Naive thymus-derived CD8-positive, alpha-beta T cell (primary cell): Measurements from ENCODE around the gene SCN7A. TPM values are rescaled to one million over a fixed set of nuclear protein-coding genes. Genes with fewer than 3 reads are reported as not detected.

Experiments used
- ATAC-seq, 2 donors: fragments of 150-1000 bp; cut with Tn5 transposase in 1 of 2; sonication (Bioruptor Pico), chemical (Tn5 transposase) in 1 of 2; 1 replicate in 1 of 2; 2 replicates in 1 of 2; pipeline ENCODE4 v1.10.0; 2021; ENCODE audit warnings: mild to moderate bottlenecking in 2 of 2, moderate library complexity in 2 of 2
- POLR2A ChIA-PET: fragments of 350-600 bp; sonication (Branson Sonifier 250); formaldehyde crosslinking; loops from one replicate; lab custom pipeline; 2021; ENCODE audit warnings: antibody characterized with exemption; lab: Charles Lee
- DNase-seq, 10 donors: peaks; one replicate each; pipeline versions ENCODE4 v3.0.0 to v3.0.0-alpha.2; 2020 to 2022
- H3K27ac Mint-ChIP-seq, 10 donors: one replicate each; pipeline ENCODE4 v1.8.0; 2020 to 2022; ENCODE audit warnings: mild to moderate bottlenecking in 10 of 10, mixed read lengths in 10 of 10, moderate library complexity in 4 of 10, inconsistent platforms in 1 of 10
- H3K27me3 Mint-ChIP-seq, 5 donors: one replicate each; pipeline ENCODE4 v1.8.0; 2021 to 2022; ENCODE audit warnings: mixed read lengths in 5 of 5
- H3K36me3 Mint-ChIP-seq, 3 donors: one replicate each; pipeline ENCODE4 v1.8.0; 2020 to 2022; ENCODE audit warnings: mixed read lengths in 3 of 3, mild to moderate bottlenecking in 2 of 3, inconsistent platforms in 1 of 3
- H3K4me1 Mint-ChIP-seq, 4 donors: one replicate each; pipeline ENCODE4 v1.8.0; 2021 to 2022; ENCODE audit warnings: mixed read lengths in 4 of 4
- H3K4me3 Mint-ChIP-seq, 10 donors: one replicate each; pipeline ENCODE4 v1.8.0; 2020 to 2022; ENCODE audit warnings: mild to moderate bottlenecking in 10 of 10, mixed read lengths in 10 of 10, moderate library complexity in 6 of 10, inconsistent platforms in 1 of 10
- H3K9me3 Mint-ChIP-seq, 9 donors: one replicate each; pipeline ENCODE4 v1.8.0; 2020 to 2022; ENCODE audit warnings: mixed read lengths in 9 of 9, mild to moderate bottlenecking in 3 of 9, inconsistent platforms in 1 of 9, moderate library complexity in 1 of 9
- polyA plus RNA-seq, 3 donors: library from polyadenylated mRNA; unstranded; fragments of 300-500 nt; fragmentation: Illumina TruSeq; gene quantifications; one replicate each; pipeline ENCODE4 v1.2.3, GENCODE V29; 2021
- total RNA-seq, 8 experiments: library from RNA in 2 of 8; stranded (reverse) in 2 of 8; gene quantifications; one replicate each; pipeline ENCODE4 v1.2.3 and lab custom pipeline; 2021 to 2026

Gene SCN7A
- total RNA-seq (not detected), polyA plus RNA-seq (not detected), total RNA-seq (lab: John Stamatoyannopoulos, UW) (0 to 0.17 (median 0) reads per million in 6 experiments)

DNA sequence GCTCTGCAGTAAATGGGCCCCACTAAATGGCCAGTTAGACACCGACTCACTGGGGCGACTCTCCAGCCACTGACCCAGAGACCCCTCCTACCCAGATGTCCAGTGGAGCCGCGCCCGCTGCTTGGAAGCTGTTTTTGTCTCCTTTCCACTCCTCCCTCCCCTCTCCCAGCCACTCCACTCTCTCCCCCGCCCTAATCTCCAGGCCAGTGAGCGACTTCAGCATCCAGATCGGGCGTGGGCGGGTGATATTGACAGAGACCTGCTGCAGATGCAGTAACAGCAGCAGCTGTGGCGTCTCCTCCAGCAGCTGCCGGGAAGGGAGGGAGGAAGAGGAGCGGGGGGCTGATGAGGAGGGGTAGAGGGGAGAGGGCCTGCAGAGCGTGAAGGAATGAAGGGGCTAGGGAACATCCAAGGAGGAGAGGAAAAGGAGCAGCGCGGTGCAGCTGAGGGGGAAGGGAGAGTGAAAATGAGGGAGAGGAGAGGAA, at the start of gene SCN7A:
Gene SCN7A, minus strand, starts transcription at position 110 of the 485 bp plus-strand sequence. CDS start 16,553 bp downstream, outside the sequence.
- H3K4me3 Mint-ChIP-seq, result no peak within 1 kb of the TSS
- POLR2A ChIA-PET, result no interaction called here
- no peak for ATAC-seq
- no peaks in the 10 kb centered on the region for H3K9me3 Mint-ChIP-seq
- H3K27me3 Mint-ChIP-seq, result peaks cover 0 to 32% (median 2%) of the 10 kb centered on the region in 5 donors
- H3K4me1 Mint-ChIP-seq, result no peaks in the 10 kb centered on the region
- H3K36me3 Mint-ChIP-seq, result no peaks in the 10 kb centered on the region
- H3K27ac Mint-ChIP-seq, result no peak within 1 kb of the TSS
- DNase-seq, result no peak

DNA sequence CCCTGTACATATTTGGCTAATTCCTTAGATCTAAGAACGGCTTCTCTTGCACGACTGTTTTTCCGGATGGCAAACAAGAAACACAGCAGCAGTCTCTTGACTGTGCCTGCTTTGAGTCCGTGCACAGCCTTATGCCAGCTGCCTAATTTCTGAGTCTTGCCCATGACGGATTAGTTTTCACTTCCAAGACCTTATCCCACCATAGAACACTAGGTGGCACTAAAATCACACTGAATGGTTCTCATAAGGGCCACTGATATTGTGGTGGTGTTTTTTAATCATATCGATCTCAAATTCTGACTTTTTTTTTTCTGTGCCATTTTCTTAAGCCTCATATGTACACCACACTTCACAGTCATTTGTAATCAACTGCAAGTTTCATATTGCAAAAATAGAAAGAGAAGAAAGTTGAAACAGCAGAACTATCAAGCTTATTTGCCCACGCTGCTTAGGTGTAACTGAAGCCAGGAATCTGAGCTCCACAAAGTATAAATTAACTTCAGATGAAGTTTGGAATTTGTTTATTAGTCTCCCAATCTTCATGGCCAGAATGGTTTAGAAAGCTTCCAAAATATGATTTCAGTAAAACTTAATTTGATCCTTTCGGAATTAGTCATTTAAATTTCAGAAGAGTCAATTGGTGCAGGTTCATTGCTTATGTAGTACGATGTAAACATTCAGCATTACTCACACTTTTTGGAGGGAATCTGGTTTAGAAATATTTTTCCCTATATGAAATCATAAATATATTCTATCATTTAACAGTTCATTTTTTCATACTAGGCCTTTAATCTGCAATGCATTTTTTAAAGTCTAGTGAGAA, 45.5 kb upstream of the SCN7A start:
- H3K4me3 Mint-ChIP-seq, result no peak overlapping the region
- DNase-seq (peak in 6 of 10 donors; percentile 7 to 56 (median 40)), ATAC-seq (peak in 1 of 2 donors; percentile 46)
- POLR2A ChIA-PET, result no interaction called here
- no peaks in the 10 kb centered on the region for H3K9me3 Mint-ChIP-seq
- no peaks in the 10 kb centered on the region for H3K36me3 Mint-ChIP-seq
- no peak overlapping the region for H3K27ac Mint-ChIP-seq
- H3K27me3 Mint-ChIP-seq, result peaks cover 5 to 14% (median 8%) of the 10 kb centered on the region in 5 donors
- H3K4me1 Mint-ChIP-seq, result peaks cover 2 to 5% (median 3%) of the 10 kb centered on the region in 4 donors

DNA sequence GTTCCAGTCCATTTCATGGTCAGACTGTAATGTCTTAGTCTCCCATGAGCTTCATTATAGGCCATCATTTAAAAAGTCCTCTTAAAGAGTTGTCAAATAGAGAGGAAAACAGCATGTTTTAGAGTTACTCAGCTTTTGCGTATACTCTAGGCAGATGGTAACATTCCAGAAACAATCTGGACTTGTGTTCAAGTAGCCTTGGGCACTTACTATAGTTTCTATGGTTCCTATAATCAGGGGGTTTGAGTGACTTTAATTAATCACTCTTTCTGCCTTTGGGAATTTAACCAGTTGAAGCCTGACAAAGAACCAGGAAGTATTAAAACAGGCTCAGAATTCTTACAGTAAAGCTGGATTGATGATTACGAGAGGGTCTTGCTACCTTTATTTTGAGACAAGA, 42.1 kb upstream of the SCN7A start:
- POLR2A ChIA-PET, result no interaction called here
- H3K27ac Mint-ChIP-seq, result no peak overlapping the region
- no peaks in the 10 kb centered on the region for H3K9me3 Mint-ChIP-seq
- peaks cover 2 to 5% (median 3%) of the 10 kb centered on the region in 4 donors for H3K4me1 Mint-ChIP-seq
- ATAC-seq, result no peak
- DNase-seq, result no peak
- H3K27me3 Mint-ChIP-seq, result peaks cover 5 to 25% (median 8%) of the 10 kb centered on the region in 5 donors
- H3K36me3 Mint-ChIP-seq, result no peaks in the 10 kb centered on the region
- no peak overlapping the region for H3K4me3 Mint-ChIP-seq

DNA sequence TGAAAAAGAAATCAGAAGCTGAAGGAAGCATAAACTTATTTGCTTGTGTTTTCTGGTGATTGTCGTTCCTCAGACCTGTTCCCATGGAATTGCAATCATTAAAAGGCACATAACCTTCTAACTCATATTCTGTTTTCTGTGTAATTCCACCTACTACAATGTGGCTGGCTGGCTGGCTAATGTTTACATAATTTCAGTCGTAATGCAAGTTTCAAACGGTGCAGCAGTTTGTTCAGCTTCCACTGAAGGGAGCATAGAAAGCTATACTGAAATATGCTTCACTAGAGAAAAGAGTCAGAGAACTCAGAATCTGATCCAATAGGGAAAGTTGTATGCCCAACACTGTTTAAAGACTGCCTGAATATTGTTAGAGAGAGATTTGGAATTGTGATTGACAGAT, 27.1 kb upstream of the SCN7A start:
- Mint-ChIP-seq H3K27me3 (peaks cover 0 to 2% (median 2%) of the 10 kb centered on the region in 5 donors), H3K27ac (no peak overlapping the region), H3K36me3 (no peaks in the 10 kb centered on the region), H3K4me3 (no peak overlapping the region), H3K4me1 (no peaks in the 10 kb centered on the region), H3K9me3 (no peaks in the 10 kb centered on the region)
- ATAC-seq (no peak), DNase-seq (no peak)
- POLR2A ChIA-PET, result no interaction called here

DNA sequence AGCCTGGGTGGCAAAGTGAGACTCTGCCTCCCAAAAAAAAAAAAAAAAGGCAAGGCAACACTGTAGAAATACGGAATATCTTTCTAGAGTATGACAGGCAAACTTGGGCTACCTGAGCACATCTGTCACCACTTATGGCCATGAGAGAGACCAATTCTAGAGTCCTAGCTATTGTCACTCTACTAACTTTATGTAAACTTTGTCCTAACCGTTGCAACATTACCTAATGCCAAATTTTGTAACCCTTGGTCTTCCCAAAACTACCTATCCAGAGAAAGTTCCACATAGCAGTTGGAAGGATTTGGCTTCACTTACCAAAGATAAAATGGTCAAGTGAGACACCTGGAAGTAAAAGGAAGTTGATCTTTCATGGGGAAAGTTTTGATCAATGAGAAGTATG, 26.6 kb upstream of the SCN7A start:
- no peak overlapping the region for H3K4me3 Mint-ChIP-seq
- H3K9me3 Mint-ChIP-seq, result no peaks in the 10 kb centered on the region
- no peaks in the 10 kb centered on the region for H3K4me1 Mint-ChIP-seq
- H3K36me3 Mint-ChIP-seq, result no peaks in the 10 kb centered on the region
- peaks cover 0 to 2% (median 2%) of the 10 kb centered on the region in 5 donors for H3K27me3 Mint-ChIP-seq
- DNase-seq (no peak), ATAC-seq (no peak)
- H3K27ac Mint-ChIP-seq, result no peak overlapping the region
- POLR2A ChIA-PET, result no interaction called here

DNA sequence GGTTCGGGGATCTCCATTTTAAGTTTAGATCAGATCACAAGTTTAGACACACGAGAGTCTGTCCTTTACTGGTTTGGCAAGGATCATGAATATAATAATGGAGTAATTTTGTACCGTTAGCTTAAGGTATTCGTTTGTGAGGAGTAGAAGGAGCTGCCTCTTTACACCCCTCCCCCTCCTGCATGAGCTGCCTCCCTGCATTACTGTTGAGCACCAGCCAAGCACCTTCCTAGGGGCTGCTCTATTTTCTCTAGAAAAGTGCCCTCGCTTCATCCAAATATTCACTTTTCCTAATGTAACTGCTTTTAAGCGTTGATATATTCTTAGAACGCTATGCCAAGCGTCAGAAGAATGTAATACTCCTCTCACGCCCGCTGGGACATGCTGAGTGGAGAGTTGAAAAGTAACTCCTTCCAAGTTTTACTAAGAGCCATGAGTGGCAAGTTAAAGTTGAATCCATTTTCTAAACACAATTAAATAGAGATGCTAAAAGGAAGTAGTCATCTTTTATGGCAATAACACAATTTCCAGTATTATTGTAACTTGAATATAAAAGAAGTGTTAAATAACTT, 25.4 kb upstream of the SCN7A start:
- no peaks in the 10 kb centered on the region for H3K36me3 Mint-ChIP-seq
- H3K27me3 Mint-ChIP-seq, result peaks cover 0 to 2% (median 0%) of the 10 kb centered on the region in 5 donors
- DNase-seq (no peak), ATAC-seq (no peak)
- H3K4me3 Mint-ChIP-seq, result peak overlapping the region in 1 of 10 donors; percentile 57
- no peaks in the 10 kb centered on the region for H3K9me3 Mint-ChIP-seq
- no peak overlapping the region for H3K27ac Mint-ChIP-seq
- no peaks in the 10 kb centered on the region for H3K4me1 Mint-ChIP-seq
- POLR2A ChIA-PET, result no interaction called here

DNA sequence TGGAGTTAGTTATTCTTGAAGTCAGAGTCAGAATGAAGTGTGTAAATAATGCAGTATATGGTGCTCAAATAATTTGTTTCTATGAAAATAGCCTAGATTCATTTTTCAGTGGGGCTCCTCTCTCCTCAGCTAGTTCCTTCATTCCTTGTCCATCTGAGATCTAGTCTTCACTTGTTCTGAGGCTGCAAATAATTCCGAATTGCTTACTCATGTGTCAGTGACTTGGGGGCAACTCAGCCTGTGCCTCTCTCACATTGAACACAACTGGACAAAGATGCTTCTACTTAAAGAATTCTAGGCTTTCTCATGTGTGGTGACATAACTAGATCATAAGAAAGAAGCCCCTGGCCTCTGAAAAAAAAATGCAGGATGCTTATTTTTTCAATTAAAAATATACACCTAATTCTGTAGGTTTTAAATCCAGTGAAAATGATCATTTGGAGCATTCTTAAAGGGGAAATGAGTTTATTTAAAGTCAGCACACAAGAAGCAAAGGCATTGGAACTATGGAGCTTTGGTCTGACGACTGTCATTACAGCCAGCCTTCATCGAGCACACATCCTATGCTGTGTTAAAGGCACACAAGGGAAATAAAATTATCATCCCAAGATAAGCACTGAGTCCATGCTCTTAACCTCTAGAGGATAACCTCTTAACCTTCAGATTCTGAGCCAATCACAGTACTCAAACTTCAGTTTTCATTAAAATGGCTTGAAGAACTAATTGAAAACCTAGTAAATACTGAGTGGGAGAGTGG, 24.8 kb upstream of the SCN7A start:
- H3K4me3 Mint-ChIP-seq, result no peak overlapping the region
- no peaks in the 10 kb centered on the region for H3K9me3 Mint-ChIP-seq
- POLR2A ChIA-PET, result no interaction called here
- peak overlapping the region in 1 of 10 donors; percentile 1 for H3K27ac Mint-ChIP-seq
- H3K27me3 Mint-ChIP-seq, result peaks cover 0 to 2% (median 0%) of the 10 kb centered on the region in 5 donors
- H3K4me1 Mint-ChIP-seq, result no peaks in the 10 kb centered on the region
- ATAC-seq (no peak), DNase-seq (no peak)
- no peaks in the 10 kb centered on the region for H3K36me3 Mint-ChIP-seq

DNA sequence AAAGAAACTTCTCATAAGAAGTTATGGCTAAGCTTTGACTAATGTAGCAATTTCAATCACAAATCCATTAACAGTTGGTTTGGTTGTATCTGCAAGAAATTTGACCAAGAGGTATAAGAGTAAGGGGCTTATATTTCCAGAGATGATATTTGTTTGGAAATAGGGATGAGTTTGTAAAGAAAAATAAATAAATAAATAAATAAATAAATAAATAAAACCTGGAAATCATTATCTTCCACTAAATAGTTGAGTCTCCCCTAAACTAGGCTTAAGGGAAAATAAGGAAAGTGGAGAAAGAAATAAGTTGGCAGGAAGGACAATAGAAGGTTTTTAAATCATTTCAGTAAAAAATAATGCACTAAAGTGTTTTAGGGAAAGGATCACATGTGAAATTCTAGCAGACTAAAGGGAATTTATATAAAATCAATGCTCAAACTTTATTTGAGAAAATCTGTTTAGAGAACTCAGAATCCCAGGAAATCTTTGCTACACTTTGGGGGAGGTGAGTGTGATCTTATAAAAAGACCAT, 23.5 kb upstream of the SCN7A start:
- POLR2A ChIA-PET, result no interaction called here
- ATAC-seq, result no peak

DNA sequence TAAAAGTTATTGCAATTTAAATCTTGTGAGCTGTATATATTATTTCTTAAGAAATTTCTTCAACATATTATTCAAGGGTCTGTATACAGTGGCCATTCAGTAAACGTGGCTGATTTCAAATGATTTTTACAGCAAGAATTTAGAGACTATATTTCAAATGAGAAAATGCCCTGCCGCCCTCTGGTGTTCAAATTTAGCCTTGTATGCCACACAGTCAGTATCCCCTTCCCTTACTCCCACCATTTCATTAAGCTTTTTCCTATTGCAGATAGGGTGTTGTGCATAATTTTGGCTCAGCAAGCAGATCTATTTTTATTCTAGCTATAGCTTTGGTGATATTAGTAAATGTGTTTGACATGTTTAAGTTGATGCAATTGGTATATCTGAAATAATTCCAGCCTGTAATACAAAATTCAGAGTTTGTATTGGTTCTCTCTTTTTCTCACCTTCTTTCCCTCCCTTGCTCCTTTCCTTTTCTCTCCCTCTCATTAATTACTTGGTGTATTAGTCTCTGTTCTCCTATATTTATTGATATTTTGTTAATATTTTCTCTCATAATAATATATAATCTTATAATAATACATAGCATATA, 22.8 kb upstream of the SCN7A start:
- no peaks in the 10 kb centered on the region for H3K9me3 Mint-ChIP-seq
- no peaks in the 10 kb centered on the region for H3K4me1 Mint-ChIP-seq
- no peak overlapping the region for H3K27ac Mint-ChIP-seq
- ATAC-seq (no peak), DNase-seq (no peak)
- H3K27me3 Mint-ChIP-seq, result peaks cover 0 to 4% (median 0%) of the 10 kb centered on the region in 5 donors
- no peaks in the 10 kb centered on the region for H3K36me3 Mint-ChIP-seq
- H3K4me3 Mint-ChIP-seq, result no peak overlapping the region
- POLR2A ChIA-PET, result no interaction called here

More for the DNA sequence above, 23.5 kb upstream of the SCN7A start:
- H3K27me3 Mint-ChIP-seq, result peaks cover 0 to 4% (median 0%) of the 10 kb centered on the region in 5 donors
- no peaks in the 10 kb centered on the region for H3K4me1 Mint-ChIP-seq
- DNase-seq, result no peak
- H3K9me3 Mint-ChIP-seq, result no peaks in the 10 kb centered on the region
- H3K4me3 Mint-ChIP-seq, result no peak overlapping the region
- H3K36me3 Mint-ChIP-seq, result no peaks in the 10 kb centered on the region
- no peak overlapping the region for H3K27ac Mint-ChIP-seq

DNA sequence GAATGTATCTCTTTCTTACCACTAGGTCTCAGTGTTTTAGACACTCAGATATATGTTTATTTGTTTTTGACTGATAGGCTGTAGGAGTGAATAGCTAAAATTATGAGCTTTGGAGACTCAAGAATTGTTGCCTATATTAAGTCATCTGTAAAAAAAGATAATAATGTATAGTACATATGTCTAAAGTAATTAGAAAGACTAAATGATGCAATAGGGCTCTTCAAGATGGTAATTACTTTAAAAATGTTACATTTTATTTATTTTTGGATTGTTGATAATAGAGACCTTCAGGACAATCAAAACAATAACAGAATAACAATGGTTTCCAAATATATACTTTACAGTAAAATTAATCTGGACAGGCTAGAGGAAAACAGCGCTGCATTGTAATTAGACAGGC, 19.9 kb upstream of the SCN7A start:
- peaks cover 0 to 4% (median 0%) of the 10 kb centered on the region in 9 donors for H3K9me3 Mint-ChIP-seq
- POLR2A ChIA-PET, result no interaction called here
- H3K4me1 Mint-ChIP-seq, result no peaks in the 10 kb centered on the region
- no peak overlapping the region for H3K4me3 Mint-ChIP-seq
- no peak overlapping the region for H3K27ac Mint-ChIP-seq
- peaks cover 0 to 6% (median 2%) of the 10 kb centered on the region in 5 donors for H3K27me3 Mint-ChIP-seq
- DNase-seq (no peak), ATAC-seq (no peak)
- H3K36me3 Mint-ChIP-seq, result no peaks in the 10 kb centered on the region

DNA sequence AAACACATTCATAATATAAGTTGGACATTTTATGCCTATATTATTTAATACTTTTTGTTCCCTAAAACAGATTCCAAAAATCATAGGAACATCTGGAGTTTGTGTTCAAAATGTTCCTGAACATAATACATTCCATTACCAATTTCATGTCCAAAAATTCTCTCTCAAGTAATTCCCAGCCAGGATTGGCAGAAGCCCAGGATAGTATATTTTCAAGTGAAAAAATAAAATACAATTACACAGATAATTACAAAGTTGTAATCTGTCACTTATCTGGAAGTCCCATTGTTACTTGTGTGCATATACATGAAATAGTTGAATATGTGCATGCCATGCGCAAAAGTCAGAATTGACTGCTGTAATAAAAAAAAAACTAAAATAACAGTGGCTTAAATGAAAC, 5.2 kb upstream of the SCN7A start:
- H3K36me3 Mint-ChIP-seq, result no peaks in the 10 kb centered on the region
- peaks cover 0 to 17% (median 2%) of the 10 kb centered on the region in 5 donors for H3K27me3 Mint-ChIP-seq
- no peak overlapping the region for H3K4me3 Mint-ChIP-seq
- ATAC-seq (no peak), DNase-seq (no peak)
- POLR2A ChIA-PET, result no interaction called here
- no peaks in the 10 kb centered on the region for H3K9me3 Mint-ChIP-seq
- no peak overlapping the region for H3K27ac Mint-ChIP-seq
- no peaks in the 10 kb centered on the region for H3K4me1 Mint-ChIP-seq

DNA sequence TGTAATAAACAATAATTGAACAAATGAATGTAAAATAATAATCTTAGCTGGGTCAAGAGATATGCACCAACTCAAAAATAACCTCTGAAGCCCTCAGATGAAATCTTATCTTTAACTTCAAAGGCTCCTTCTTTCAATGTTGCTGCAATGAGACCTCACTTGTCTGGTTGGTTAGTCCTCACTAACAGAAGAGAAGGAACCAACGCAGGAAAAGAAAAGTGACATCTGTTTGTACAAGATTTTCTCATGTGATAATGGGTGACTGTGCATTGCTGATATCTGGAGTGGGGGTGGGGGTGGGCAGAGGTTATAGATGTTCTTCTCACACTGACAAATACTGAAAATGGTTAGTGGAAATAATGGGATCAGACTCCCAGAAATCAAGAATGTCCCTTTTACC, 2.6 kb downstream of the SCN7A start:
- Mint-ChIP-seq H3K4me1 (no peaks in the 10 kb centered on the region), H3K4me3 (no peak overlapping the region), H3K27me3 (peaks cover 0 to 31% (median 2%) of the 10 kb centered on the region in 5 donors), H3K27ac (no peak overlapping the region), H3K9me3 (no peaks in the 10 kb centered on the region), H3K36me3 (no peaks in the 10 kb centered on the region)
- ATAC-seq (no peak), DNase-seq (no peak)
- POLR2A ChIA-PET, result no interaction called here
